Measurements from ENCODE around the gene CASKIN2.

CASKIN2 gene

DNA sequence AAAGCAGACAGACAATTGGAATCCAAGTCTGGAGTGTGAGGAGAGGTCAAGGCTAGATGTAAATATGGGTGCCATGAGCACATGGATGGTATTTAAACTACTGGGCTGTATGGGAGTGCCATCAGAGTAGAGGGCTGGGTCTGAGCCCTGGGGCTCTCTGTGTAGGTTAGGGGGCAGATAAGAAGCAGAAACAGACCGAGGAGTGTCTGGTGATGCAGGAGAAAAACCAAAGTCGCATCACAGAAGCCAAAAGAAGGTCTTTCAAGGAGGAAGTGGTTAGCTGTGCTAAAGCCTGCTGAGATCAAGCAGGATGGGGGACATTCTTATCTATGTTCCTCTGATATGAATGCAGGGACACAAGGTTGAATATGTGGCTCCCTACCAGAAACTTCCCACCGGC is 2.9 kb upstream of the CASKIN2 start:
- DNase-seq: no peak

DNA sequence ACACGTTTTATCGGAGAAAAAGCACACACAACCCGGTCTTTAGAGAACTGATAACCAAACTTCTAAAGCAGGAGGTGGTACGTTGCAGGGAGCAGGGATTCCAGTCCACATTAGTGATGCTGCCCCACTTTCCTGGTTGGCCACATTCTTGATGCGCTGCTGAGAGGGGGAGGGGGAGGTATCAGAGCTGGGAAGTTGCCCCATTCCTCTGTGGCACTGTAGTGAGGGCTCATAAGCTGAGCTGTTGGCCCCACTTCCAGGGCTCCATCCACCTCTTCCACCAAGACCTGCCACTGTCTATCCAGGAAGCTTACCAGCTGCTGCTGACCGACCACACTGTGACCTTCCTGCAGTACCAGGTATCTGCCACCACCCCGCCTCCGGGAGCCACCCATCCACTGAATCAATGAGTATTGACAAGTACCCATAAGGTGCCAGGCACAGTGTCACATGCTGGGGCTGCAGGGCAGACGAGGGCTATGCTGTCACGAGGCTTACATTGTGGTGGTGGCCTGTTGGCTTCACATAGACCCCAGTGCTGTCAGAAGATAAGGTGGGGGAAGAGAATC is 2.0 kb upstream of the CASKIN2 start:
- no peak for DNase-seq

DNA sequence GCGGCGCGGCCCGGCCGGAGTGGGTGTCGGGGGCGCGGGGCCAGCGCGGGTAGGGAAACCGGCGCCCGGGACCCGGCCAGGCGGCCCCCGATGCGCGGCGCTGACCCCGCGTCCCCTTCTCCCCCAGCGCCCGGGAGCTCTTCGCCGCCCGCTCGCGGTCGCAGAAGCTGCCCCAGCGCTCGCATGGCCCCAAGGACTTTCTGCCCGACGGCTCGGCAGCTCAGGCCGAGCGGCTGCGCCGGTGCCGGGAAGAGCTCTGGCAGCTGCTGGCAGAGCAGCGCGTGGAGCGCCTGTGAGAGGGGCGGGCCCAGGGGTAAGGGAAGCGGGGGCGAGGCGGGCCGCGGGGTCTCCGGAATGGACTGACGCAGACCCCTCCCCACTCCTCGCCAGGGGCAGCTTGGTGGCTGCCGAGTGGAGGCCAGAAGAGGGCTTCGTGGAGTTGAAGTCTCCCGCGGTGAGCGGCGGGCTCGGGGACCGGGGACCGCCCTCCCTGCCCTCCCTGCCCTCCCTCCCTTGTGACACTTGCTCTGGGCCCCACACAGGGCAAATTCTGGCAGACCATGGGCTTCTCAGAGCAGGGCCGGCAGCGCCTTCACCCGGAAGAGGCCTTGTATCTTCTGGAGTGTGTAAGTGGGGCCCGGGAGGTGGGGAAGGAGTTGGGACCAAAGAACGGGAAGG is 1.4 kb upstream of the CASKIN2 start:
- no peak for DNase-seq

DNA sequence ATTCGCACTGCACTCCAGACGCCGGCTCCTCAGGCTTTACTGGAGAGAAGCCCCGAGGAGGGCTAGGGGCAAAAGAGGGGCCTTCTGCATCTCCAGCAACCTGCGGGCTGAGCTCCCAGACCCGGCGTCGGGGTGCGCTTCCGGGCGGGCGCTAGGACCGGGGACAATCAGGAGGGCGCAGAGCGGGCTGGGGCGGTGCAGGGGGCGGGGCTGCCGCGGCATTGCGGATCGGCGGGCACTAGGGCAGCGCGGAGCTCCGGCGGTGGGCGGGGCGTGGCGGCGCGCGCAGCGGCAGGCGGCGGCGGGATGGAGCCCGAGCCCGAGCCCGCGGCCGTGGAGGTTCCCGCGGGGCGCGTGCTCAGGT is 900 bp upstream of the CASKIN2 start, which contains the start of gene TSEN54:
Gene TSEN54, plus strand, starts transcription at position 274 of the 364 bp plus-strand sequence. Its CDS starts 33 bp downstream, at position 307.
- DNase-seq: peak; percentile 82 to 92

DNA sequence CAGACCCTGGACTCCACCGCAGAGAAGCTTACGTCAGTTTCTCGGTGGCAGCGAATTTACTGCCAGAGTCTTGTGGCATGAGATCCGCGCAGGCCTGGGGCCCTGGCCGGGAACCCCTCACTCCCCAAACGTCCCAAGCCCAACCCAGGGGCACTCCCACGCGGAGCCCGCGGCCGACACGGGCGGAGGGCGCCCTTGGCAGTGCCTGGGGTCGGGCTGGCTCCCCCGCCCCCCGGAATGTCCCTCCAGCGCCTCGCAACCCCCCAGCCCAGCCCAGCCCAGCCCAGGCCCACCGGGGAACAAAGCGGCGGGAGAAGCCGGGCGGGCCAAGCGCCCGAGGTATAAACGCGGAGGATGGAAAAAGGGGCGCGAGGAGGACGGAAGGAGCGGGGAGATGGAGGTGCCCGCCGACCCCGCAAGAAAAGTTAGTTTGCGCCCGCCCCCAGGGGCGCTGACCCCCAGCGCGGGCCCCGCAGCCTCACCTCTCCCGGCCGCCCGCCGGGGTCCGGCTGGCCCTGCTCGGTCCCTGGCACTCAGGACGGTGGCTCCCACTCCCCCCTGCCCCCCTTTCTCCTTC is 330 bp downstream of the CASKIN2 start:
- no peak for DNase-seq

DNA sequence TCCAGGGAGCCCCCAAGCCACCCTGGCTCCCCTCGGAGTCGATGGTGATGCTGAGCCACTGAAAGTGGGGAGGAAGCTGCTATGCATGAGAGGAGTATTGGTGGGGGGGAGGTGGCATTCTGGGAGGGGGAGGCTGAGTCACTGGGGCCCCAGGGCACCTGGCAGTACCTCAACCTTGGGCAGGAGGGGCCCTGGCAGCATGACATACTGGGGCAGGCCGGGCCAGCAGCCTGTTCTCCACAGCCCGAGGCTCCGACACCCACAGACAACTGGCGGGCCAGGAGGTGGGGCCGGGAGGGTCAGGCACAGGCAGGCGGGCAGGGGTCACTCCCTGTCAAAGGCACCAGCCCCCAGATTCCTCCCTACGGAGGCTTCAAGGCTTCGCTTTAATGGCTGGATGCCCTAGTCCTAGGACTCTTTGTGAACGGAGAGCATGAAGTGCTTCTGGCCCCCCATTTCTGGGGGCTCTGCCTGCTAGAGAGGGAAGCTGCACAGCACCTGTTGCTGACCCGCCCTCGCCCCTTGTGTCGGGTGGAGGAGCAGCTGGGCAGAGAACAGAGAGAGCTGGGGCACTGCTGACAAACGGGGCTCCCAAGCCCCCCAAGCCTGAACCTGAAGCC is 928 bp downstream of the CASKIN2 start:
- no peak for DNase-seq

DNA sequence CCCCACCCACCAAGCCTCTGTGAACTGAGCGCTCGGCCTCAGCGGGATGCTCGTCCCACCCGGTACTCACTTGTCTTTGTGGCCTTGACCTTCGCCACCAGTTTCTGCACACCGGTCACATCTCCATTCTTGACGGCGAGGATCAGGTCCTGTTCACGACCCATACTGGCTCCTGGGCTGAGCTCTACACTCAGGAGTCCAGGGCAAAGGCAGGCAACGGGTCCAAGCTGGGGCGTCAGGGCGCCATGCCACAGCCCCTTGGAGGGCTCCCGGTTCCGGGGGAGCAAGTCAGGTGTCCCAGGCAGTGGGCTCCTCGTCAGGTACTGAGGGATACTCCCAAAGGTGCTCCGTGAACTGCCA is 1.7 kb downstream of the CASKIN2 start:
- no peak for DNase-seq

DNA sequence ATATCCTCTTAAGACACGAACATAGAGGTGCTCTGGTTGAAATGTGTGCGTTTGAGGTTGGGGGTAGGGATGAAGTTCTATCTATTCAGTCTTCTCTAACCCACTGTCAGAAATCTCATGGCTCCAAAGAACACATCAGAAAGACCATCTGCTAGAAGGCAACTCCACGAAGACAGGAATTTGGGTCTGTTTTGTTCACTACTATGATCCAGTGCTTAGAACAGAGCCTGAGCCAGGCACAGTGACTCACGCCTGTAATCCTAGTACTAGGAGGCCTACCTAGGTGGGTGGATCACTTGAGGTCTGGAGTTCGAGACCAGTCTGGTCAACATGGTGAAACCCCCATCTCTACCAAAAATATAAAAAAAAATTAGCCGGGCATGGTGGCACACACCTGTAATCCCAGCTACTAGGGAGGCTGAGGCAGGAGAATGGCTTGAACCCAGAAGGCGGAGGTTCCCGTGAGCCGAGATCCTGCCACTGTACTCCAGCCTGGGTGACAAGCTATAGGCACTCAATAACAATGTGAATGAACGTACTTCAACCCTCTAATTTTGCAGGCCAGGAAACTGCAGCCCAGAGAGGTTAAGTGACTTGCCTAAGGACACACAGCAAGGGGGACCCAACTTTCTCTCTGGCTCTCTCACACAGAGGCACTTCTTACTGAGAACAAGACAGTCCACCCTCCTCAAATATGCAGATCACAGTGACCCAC is 2.3 kb downstream of the CASKIN2 start:
- DNase-seq: no peak

DNA sequence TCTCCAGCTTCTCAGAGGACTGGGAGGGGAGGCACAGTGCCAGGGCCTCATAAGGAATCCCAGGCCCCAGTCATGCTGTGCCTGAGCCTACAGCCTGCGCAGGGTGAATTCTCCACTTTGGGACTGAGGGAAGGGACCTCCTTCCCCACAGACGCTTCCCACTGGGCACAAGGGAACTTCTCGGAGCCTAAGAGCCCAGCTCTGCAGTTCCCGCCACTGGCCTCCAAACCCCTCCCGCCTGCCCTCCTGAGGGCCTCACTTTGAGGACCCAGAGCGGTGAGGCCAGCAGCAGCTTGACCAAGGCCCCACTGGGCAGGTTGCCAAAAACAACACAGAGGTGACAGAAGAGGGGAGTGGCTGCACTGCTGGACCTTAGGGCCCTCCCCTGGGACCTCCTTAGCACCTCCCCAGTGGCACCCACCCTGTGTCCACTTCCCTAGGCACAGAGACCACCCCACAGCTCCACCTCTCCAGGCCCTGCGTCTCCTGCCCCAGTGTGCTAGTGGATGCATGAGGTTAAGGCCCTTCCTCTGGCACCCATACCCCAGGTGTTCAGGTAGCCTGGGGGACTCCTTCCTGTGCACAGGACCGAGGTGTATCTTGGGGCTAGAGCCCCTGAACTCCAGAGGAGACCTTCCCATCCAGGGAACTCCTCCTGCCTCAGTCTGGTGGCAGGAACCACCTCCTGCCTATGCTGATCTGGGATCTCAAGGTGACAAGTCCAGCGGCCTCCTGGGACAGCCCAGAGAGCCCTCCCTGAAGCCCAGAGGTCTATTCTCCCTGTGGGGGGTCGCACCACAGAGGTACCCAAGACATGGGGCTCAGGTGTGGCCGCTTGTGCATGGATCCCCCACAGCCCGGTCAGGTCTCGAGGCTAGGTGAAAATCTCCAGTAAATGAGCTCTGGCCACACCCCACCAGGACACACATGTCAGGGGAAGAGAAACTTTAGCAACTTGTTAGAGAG is 3.4 kb downstream of the CASKIN2 start:
- DNase-seq: no peak

DNA sequence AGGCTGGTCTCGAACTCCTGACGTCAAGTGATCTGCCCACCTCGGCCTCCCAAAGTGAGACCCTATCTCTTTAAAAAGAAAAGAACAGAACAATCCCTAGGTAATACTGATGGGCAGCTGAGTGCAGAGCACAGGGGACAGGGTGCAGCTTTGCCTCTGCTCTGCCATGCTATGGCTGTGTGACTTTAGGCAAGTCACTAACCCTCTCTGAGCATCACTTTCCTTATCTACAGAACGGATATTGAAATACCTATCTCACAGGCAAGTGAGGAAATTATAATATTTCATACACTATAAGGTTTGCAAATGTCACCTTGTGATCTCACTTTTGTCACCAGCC is 4.1 kb downstream of the CASKIN2 start:
- DNase-seq: no peak

DNA sequence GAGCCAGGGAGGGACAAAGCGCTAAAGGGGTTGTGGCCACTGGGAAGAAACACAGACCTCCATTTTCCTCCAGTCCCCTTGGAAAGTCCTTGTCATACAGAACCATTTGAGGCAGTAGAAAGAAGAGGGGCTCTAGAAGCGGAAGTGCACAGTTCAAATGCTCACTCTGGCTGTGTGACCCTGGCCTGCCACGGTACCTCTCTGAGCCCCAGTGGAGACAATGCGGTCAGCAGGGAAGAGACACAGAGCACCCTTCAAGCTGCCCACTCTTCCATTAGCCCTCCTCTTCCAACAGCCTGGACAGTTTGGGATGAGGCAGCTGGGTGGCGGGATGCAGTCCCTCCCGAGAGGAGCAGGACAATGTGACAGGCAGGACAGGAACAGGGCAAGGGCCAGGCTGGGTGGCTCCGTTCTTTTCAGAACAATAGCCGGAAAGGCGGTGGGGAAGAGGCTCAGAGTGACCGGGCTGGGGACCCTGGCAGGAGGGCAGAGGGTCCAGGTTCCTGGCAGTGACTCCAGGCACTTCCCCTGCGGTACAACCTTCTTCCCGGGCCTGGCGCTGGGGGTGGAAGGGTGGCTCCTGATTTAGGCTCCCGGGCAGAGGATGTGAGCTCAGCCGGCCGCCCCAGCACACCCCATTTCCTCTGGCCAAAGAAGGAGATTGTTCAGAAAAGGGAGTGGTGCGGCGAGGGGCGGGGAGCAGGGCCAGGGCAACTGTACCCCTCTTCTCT is 5.6 kb downstream of the CASKIN2 start:
- DNase-seq: no peak

DNA sequence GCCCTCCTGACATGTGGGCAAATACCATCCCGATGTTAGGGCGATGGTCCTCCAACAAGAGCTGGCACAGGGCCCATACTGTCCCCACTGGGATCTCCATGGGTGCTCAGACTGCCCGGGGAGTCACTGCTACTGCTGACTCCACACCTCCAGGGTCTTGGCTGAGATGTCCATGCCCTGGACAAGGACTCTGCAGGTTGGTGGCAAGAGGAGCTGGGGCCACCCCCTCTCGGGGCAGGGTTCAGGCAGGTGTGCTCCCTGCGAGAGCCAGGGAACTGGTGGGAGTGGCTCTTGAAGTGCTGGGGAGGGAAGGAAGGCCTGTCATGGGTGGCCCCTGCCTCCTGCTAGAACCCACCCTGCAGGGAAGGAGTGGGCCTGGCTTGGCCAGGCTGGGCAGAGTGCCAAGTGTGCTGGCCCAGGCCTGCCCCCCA is 6.4 kb downstream of the CASKIN2 start:
- no peak for DNase-seq

DNA sequence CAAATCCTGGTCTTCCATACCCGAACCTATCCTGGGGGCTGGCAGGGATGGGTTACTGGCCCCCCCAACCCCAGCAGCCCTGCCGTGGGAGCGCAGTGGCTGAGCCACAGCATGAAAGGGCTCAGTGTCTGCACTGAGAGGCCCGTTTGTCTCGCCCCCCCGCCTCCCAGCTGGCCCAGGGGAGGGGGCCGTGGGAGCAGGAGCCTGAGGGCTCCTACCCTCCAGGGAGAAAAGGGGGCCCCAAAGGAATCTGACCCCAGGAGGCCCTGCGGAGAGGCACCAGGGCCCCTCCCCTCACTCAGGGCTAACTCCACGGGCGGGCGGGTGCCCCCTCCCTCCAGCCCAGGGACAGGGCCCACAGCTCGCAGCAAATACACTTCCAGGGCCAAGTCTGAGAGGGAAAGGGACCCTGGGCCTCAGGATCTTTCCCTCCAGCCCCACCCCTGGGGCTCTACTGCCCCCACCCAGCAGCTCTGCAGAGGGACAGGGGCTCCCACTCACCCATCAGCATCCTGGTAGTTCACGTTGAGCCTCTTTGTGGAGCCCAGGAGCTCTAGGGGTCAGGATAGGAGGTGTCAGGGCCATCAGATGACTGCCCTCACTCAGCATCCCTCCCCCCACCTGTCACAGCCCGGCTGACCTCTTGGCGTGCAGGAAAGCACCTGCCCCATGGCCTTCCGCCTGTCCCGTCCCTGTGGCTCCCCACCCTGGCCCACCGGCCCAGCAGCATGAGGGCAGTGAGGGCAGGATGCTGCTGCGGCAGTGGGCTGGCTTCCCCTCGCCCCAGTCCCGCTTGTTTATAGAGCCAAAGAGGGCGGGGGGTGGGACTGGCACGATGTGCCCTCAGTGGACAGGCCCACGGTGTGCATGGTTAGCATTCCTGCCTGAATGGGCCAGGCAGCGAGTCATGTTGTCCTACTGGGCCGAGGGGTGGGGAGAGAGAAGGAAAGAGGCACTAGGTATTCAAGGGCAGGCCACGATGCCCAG is 7.3 kb downstream of the CASKIN2 start:
- no peak for DNase-seq

DNA sequence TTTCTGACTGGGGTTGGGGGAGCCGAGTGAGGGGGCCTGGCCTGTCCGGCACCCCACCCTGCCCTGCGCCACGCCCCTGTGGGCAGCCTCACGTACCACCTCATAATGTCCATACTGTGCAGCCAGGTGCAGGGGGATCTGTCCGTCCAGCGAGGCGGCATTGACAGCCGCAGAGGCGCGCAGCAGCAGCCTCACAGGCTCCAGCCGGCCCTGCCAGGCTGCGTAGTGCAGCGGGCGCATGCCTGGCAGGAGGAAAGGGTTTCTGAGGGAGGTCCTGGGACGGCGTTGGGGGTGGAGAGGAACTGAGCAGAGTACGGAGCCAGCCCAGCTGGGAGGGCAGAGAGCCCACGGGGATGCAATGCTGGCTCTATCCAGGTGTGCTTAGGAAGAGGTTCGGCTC is 8.4 kb downstream of the CASKIN2 start:
- no peak for DNase-seq

DNA sequence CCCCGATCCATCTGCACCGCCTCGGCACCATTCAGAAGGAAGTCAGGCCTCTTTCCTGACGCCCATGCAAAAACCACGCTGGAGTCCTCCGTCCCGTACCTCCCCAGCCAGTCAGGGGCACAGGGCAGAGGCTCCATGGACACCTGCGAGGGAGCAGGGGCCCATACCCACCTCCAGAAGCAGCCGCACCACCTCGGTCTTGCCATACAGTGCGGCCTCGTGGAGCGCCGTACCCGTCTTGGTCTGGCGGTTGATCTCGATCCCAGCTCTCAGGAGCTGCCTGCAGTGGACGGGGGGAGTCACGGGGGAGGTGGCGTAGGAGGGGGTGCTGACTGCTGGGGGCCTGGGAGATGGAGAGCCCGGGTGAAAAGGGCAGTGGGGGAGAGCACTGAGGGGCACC is 9.2 kb downstream of the CASKIN2 start:
- DNase-seq: no peak

DNA sequence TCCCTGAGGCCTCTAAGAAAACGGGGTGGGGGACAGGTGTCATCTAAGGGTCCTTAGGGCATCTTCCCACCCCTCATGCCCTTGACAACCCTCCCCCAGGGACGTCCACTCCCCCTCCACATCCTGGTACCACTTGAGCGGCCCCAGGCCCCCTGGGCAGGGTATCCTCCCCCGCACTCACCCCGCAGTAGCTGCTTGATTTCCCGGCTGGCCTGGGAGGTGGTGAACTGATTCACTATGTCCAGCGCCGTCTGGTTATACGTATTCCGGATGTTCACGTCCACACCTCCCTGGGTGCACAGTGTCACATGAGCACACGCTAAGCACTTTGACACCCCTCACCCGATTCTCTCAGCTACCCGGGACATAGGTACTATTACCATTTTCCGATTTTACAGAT is 9.7 kb downstream of the CASKIN2 start:
- no peak for DNase-seq

DNA sequence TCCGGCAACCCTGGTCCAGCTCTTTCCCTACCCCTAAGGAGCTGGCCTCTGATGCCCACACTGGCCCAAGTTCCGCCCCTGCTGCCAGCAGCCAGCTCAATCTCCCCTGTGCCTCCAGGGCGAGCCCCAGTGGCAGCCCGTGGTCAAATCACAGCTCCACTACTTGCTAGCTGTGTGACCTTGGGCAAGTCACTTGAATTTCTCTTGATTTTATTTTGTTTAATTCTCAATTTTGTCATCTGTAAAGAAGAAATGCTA is 10.3 kb downstream of the CASKIN2 start:
- no peak for DNase-seq

DNA sequence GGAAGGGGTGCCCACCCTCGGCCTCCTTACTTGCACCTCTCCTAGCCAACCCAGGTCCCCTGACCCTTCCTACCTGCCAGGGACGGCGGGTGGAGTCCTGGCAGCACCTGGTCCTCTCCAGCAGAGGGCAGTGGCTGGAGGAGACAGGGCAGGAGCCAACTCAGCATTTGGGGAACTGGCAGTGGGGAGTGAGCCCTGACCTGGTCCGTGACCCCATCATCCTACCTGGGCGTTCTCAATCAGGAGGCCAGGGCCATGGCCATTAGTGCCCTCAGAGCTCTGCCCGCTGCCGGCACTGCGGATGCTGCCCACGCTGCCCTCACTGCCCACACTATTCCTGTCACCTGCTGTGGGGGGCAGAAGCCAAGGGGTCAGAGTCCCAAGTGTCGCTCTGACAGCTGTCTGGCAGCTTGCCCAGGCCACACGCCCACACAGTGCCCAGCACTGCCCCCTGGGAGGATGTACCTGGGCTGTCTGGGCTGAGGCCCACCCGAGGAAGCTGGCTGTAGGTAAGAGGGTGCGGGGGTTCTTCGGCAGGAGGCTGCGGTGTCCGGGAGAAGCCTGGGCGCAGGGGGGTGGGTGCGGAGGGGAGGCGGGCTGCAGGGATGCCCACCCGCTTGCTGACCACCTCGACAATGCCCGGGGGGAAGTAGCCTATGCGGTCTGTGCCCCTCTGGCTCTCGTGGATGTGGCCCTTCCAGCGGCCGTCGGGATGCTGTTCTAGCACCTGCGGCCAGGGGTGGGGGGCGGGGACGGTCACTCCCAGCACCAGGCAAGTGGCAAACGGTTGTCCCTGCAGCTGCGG is 10.8 kb downstream of the CASKIN2 start:
- DNase-seq: peak in 1 of 2 donors; percentile 41

DNA sequence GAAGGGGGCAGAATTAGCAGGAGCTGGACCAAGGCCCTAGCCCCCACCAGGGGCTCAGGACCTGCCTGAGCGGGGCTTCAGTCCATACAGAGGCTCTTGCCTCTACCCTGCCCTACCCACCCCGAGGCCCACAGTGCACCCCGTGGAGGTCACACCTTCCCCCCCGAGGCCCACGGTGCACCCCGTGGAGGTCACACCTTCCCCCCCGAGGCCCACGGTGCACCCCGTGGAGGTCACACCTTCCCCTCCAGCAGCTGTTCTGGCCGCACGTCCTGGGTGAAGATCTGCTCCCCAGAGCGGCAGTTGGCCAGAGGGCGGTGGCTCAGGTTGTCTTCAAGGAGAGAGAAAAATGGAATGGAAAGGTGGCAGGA is 11.4 kb downstream of the CASKIN2 start:
- no peak for DNase-seq

DNA sequence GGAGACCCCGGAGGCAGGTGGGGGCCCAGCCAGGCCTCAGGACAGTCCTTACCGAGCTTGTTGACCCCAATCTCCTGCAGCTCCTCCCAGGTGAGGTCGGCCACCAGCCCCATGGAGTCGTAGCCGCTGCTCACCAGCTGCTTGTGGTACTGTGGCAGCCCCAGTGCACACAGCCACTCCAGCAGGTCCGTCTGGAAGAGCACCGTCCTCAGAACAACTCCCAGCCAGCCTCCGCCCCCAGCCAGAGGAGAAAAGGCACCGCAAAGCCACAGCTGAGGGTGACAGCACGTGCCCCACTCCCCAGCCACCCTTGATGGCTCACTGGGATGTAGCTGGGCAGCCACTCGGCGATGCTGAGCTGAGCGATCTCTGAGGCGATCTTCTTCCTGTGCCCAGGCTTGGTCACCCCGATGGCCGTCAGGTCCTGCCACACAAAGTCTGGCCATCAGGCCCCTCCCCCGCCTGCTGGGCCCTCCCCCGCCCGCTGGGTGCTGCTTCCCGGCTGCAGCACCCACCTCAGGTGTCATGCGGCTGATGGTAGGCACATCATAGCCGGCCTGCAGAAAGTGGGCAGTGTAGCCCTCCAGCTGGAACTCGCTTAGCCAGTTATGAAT is 11.9 kb downstream of the CASKIN2 start:
- no peak for DNase-seq

All from inflammatory macrophage treated with lipopolysaccharide for 1 hour (primary cell).